ENCODE data around the gene AKR7A2.

Gene AKR7A2

DNA sequence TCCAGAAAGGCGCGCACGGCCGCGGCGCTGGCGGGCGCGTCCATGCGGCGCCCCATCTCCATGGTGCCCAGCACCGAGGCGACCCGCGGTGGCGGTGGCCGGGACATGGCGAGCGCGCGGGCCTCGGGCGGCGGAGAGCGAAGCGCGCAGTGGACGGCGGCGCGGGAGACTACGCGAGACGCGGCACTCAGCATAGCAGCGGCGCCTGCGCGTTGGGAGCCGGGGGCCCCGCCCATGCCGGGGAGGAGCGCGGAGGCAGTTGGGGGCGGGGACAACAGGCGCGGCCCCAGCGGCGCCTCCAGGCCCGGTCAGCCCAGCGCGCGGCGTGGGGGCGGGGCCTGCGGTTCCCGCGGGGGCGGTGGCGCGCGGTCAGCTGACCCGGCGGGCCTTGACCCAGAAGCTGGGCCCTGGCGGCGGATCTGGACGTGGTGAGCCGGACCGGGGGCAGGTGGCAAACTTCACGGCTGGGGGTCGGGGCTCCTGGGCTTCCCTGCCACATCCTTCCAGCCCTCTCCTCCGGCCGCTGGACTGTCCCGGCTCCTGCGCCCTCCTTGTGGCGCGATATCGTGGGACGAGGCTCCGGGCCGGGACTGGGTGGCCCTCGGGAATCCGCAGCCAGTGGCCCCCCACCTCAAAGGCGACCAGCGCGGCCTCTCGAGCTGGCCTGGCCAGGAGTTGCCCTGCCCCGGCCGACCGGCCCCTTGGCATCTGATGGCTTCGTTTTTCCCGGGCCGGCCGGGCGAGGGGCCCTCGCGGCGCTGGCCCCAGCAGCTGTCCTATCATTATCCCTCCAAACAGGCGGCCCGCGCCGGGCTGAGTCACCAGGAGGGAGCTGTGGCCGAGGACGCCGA lies at the start of gene AKR7A2, which contains the start of gene SLC66A1:
Gene AKR7A2 (minus strand): TSS at position 214 of the 851 bp plus-strand sequence. CDS start 20 bp downstream, at position 194.
Gene SLC66A1 (plus strand): TSS at position 396 of the 851 bp plus-strand sequence. CDS start 5,352 bp downstream, outside the sequence.
- peak; percentile 97 for DNase-seq

DNA sequence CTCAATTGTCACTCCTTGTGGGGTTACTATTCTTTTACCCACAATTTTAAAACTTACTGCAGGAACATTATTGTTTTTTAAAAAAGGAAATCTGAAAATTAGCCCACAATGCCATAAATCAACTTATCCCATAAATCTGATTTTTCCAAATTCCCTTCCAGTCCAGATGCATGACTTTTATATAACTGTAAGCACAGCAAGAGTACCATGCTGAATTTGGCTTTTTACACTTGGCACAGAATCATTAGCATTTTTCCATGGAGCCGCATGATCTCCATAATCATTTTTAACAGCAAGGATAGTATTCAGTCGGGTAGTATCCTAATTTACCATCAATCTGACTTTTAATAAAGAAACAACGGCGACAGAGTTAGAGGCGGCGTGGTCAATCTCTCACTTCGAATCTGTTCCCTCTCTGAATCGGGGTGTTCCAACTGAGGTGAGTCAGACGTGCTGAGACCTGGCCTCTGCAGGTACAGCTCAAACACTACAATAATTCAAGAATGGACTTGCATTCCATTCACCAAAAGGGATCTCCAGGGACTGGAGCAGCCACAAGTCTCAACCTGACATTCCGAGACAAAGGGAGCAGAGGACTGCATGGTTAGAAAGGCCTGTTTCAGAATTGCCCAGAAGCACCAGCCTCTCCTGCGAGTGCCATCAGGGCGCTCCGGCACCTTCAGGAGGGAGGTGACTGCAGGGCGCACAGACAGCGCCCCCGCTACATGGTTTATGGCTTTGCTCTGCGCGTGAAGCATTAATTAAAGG lies 49.1 kb upstream of the AKR7A2 start:
- no peak for DNase-seq

GRCh38 chr1:19360432-19360831 lies 48.5 kb upstream of the AKR7A2 start:
- no peak for DNase-seq

GRCh38 chr1:19360016-19360415 lies 48.1 kb upstream of the AKR7A2 start:
- no peak for DNase-seq

- no peak for DNase-seq
Observed at GRCh38 chr1:19359357-19359756, 47.4 kb upstream of the AKR7A2 start.

- DNase-seq, result no peak
Observed at GRCh38 chr1:19358710-19359109, 46.8 kb upstream of the AKR7A2 start.

DNA sequence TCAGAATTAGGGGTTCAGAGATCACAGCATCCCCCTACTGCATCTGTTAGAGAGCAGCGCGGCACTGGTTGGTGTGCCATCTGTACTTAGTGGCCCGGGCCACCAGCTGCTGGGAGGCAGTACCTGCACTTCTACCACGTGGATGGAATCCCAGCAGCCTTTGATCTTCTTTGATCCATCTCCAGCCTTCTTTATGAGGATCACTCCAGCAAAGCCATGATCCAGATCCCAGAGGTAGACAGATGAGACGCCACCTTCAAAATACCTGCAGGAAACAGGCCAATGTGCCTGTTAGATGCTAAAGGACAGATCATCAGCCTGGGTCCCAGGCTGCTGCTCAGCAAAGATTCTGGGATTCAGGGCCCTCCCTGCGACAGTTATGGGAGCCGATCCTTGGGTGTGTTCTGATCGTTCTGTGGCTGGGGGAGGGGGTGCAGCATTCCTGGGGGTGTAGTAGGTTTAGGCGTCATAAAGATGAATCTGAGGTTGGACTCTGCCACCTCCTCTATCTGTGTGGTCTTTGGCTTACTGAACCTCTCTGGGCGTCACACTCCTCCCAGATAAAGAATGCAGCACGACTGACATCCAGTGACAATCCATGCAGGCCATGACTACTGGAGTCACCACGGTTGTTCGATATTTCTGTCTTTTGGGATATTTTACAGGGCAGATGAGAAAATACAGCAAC lies 45.5 kb upstream of the AKR7A2 start:
- no peak for DNase-seq

GRCh38 chr1:19356266-19356665 lies 44.3 kb upstream of the AKR7A2 start:
- no peak for DNase-seq

DNA sequence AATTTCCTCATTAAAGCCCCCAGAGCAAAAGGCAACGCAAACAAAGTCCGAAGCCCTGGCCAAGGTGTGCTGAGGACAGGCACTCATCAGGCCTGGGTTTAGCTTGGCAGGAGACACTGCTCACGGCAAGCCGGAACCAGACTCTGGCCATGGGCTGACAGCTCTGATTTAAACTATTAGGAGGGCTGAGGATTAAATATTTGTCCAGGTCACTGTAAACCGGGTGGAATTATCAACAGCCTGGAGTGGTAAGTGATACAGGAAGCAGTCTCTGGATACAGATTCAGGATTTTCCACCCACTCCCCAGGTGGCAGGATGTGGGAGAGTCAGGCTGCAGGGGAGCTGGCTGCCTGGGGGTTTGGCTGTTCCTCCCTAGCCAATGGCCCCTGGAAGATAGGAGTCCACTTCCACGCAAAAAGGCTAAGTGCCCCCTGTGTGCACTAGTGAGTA lies 42.6 kb upstream of the AKR7A2 start:
- no peak for DNase-seq

DNA sequence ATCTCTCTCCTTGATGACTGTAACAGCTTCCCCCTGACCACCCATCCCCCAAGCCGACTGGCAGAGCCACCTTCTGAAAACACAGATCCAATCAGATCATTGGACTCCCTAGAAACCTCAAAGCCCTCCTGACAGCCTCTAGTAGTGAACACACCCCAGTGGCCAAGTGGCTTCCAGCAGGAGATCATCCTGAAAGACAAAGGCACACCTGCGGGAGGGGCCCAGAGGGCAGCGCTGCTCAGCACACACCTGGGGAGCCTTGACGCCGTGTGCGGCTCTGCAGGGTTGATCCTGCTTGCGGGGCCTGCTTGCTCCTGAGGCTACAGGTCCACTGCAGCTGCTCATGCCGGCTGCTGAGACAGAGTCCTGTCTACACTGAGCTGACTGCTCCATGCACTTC lies 41.7 kb upstream of the AKR7A2 start:
- DNase-seq, result peak; percentile 37

GRCh38 chr1:19352839-19353238 lies 40.9 kb upstream of the AKR7A2 start:
- no peak for DNase-seq

- no peak for DNase-seq
Observed at GRCh38 chr1:19351873-19352272, 39.9 kb upstream of the AKR7A2 start.

GRCh38 chr1:19350566-19350965 lies 38.6 kb upstream of the AKR7A2 start:
- no peak for DNase-seq

GRCh38 chr1:19349999-19350398 lies 38.1 kb upstream of the AKR7A2 start:
- DNase-seq, result no peak

GRCh38 chr1:19348441-19349198 lies 36.7 kb upstream of the AKR7A2 start:
- DNase-seq, result no peak

DNA sequence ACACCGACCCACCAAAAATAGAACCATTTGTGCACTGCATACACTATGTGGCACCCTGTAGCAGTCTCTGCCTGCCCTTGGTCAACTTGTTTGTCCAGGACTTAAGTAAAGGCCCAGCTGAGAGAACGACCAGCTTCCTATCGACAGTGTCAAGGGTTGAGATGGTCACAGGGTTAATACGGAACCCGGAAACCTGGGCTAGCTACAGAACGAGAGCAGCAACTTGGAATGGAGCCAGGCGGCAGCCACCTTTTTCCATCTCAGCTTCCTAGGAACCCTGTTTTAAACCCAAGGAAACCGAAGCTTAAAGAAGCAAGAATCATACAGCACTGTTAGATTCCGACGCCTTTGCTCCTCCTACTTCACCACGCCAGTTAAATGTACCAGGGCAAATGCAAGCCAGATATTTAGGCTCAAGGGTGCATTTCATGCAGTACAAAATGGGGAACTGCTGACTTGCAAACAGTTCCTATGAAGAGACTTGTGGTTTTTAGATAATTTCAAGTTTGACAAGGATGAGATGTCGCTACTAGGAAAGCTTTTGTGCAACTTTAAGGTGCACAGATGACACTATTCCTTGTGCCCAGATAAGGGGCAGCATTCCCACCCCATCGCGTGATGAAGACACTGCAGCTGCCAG lies 35.7 kb upstream of the AKR7A2 start:
- DNase-seq, result no peak

GRCh38 chr1:19346026-19346425 lies 34.1 kb upstream of the AKR7A2 start:
- DNase-seq, result no peak

DNA sequence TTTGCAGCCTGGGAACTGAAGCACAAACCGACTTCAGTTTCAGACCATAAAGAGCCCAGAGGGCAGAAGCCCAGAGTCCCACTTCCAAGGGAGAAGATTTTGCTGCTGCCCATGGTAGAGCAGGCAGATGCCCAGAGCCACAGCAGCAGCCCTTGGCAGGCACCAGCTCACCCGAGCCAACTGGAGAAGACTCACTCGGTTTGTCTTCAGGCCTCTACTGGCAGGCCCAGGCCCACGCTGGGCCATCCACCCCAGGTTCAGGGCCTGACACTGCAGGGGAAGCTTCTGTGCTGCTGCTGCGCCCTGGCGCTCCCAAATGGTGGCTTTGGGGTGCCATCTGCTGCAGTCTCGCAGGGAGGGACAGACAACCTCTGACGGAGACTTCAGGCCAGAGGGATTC lies 33.4 kb upstream of the AKR7A2 start:
- no peak for DNase-seq

DNA sequence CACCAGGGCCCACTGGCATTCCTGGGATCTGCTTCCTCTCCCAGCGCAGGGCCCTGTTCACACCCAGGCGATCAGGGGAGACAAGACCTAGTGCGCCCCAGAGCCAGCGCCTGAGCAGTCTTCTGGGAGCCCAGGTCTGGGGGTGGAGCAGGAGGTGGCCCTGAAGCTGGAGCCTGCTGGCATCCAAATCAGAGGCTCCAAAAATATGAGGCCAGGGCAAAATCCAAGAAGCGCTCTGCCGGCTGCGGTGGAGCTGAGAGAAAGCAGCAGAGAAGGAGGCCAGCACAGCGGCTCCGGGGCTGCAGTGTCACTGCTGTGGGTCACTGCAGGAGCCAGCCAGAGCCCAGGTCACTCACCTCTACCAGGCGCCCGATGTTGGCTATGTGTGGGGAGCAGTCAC lies 32.9 kb upstream of the AKR7A2 start:
- DNase-seq, result no peak

GRCh38 chr1:19344372-19344810 lies 32.4 kb upstream of the AKR7A2 start:
- DNase-seq, result peak; percentile 85

DNA sequence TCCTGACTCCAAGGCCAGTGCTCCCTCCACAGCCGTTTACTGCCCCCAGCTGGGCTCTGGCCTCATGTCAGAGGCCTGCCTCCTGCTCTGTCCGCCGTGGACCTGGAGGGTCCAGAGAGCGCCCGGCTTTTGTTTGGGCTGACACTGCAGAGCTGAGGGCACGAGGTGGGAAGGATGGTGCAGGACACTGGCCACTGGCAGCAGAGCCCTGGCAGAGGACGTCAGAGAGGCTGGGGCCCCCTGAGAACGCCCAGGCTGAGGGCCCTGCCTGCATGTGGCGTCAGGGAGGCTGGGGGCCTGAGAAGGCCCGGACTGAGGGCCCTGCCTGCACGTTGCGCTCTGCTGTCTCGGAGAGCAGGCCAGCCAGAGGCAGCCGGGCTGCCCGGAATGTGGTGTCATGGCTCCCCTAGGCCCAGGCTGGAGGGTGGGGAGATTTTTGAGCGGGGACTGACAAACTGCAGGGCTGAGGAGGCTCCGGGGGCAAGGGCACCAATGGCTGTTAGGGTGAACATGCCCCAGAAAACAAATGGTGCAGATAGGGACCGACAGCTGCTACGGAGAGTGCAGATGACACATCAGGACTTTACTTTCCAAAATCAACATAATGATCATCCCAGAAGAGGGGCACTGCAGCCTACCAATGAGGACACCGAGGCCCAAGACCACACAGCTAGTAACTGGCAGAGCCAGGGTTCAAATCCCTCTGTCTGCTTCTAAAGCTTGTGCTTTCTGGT lies 31.8 kb upstream of the AKR7A2 start:
- DNase-seq, result no peak
